Measurements from ENCODE around the gene COX6A1.
"Not testable (repeated sequence)": the region's sequence is repeated elsewhere in the genome, so short reads cannot be mapped to it uniquely, and the experiment has no call there.

The COX6A1 gene

DNA sequence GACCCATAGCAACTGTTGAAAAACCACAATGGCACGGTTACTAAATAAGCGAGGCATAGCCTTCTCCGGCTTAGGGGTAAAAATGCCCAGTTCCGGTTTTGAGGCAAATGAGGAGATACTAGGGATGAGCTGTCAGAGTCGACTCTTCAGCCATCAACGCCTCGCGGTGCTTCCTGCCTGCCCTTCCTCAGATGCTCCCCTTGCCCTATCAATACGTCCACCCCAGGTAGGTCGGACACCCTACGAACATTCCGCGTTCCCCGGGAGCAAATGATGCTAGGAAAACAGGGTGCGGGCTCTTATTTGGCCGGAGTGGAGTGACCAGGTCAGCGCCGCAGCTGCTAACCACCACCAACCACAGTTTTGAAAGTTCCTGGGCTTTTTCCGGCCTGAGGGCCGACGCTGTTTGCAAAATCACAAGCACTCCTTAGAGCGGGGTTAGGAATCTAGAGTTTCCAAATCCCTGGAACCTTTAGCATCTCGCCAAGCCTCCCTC lies 30.5 kb downstream of the COX6A1 start:
- peak; percentile 81 for DNase-seq

DNA sequence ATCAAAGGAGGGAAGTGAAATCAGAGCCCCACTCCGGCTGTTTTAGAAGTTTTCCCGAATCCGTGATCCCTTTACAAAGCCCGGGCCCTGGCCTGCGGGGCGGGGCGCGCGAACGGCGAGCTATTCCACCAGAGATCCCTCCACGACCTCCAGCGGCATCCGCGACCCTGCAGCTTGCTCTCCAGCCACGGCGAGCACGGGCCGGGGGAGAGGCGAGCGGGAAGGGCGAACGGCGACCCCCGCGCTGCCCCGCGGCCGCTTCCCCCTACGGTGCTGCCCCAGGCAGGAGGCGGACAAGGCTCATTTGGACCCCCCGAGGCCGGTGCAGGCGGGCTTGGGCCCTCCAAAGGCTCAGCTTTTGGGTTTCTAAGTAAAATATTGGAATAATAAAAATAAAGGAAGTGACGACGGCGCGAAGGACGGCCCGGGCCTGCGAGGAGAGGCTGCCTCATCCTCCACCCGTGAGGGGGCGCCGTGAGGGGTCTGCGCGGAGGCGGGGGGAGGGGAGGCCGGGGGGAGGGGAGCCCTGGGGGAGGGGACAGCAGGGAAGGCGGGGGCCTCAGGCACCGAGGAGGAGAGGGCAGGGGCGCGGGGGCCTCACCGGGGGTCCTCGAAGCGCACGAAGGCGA lies 31.0 kb downstream of the COX6A1 start:
- DNase-seq: no peak

DNA sequence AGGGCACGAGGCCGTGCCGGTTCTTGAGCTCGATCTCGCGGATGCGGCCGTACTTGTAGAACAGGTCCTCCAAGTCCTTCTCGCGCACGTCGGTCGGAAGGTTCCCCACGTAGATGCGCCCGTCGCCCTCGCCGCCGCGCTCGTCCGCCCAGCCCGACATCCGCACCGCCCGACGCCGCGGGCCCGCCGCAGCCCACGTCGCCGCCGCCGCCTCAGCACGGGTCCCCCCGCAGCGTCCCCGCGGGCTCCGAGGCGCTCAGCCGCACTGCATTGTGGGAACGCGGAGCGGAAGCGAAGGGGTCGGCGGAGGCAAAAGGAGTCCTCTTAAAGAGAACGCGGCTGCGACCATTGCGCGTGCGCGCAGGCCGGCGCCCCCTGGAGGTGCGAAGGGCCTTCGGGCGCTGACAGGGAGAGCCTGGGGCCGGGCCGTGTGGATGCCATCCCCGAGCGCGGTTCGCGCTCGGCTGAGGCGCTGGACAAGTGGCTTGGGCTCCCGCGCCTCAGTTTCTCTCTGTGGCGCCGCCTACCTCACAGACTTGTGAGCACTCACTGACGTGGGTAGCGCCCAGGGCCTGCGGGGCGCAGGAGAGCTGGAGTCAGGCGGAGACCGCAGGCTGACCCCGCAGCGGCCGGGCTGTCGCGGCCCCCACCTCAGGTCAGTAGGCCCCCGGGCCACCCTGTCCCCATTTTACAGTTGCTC lies 31.7 kb downstream of the COX6A1 start, which contains the start of gene SRSF9:
Gene SRSF9 (minus strand): TSS at position 299 of the 700 bp plus-strand sequence. CDS start 139 bp downstream, at position 160.
- peak; percentile 98 for DNase-seq

DNA sequence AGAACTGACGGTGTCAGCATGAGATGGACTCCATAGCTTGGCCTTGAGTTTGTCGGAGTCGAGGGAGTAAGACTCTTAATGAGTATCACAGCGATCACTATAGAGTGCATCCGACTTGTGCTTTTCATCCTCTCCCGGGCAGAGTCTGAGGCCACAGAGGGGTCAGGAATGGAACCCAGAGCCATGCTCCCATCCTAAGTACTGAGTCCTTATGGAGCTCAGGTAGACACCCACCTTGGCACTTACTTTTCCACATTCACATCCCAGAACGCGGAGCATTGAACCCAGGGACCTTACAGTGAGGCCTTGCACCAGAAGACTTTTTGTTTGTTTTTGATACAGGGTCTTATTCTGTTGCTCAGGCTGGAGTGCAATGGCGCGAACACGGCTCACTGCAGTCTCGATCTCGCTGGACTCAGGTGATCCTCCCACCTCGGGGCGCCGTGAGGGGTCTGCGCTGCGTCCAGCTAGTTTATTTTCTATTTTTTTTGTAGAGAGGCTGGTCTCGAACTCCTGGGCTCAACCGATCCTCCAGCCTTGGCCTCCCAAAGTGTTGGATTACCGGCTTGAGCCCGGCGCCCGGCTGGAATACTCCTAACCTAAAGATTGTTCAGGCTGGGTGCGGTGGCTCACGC lies 32.4 kb downstream of the COX6A1 start:
- no peak for DNase-seq

DNA sequence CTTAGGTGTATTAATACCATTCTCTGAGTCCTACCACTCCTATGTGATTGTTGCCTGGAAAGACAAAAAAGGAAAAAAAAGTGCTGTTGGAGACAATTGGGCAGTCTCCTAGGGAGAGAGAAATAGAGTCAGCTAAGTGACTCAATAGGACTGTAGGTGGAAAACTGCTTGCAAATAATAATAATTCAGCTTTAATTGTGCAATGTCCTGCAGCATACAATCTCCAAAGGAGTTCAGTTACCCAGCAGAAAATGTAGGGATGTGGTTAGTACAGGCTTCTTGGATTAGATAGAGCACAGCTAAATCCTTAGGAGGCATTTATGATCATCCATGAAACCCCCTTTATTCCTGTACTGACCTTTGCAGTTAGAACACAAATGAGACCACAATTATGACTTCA lies 34.6 kb downstream of the COX6A1 start:
- DNase-seq: peak; percentile 55

DNA sequence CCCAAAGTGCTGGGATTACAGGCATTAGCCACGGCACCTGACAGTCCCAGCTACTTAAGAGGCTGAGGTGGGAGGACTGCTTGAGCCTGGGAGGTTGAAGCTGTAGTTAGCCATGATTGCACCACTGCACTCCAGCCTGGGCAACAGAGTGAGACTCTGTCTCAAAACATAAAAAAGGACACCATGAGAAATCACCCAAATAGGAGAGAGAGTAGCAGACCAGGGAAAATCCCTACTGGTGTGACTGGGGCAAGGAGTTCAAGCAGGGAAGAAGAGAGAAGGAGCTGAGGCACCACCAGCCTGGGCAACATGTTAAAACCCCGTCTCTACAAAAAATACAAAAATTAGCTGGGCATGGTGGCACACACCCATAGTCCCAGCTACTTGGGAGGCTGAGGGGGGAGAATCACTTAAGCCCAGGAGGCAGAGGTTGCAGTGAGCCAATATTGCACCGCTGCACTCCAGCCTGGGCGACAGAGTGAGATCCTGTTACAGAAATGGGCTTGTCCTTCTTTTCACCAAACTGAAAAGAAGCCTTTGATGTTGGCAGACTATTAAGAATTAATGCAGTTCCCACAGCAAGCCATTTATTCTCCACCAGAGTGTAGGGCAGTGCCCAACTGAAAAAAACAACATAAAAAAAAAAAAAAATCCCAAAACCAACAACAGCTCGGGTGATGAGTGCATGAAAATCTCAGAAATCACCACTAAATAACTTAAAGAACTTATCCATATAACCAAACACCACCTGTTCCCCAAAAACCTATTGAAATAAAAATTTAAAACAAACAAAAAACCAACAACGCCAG lies 36.1 kb downstream of the COX6A1 start:
- peak; percentile 47 for DNase-seq

DNA sequence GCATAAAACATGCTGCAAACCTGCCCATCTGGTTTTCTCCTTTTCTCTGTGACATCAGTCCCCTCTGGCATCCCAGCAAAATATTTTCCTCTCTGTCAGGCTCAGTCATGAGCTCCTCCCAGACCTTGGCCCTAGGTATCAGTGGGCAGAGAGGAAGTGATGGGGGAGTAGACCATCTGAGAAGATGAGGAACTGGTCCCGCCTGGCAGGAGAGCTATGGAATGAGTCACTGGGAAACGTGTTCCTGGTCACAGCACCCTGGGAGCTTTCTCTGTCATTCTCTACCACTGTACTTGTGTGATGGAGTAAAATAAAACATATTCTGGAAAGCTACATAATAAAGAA lies 36.7 kb downstream of the COX6A1 start:
- DNase-seq: peak; percentile 90

DNA sequence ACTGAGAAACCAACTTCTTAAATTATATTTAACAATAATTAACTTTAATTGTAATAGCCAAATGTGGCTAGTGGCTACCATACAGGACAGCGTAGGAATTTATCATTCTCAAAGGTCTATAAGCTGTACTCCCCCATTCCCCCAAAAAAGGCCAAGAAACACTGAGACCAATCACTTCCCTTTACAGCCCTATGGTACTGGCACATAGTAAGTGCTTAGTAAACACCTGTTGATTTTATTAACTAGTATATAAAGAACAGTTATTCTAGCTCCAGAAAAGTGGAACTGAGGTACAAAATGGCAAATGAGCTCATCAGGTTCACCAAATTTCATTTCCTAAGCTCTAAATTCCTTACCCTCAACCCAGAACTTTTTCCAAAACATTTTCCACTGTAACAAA lies 37.7 kb downstream of the COX6A1 start:
- DNase-seq: no peak

DNA sequence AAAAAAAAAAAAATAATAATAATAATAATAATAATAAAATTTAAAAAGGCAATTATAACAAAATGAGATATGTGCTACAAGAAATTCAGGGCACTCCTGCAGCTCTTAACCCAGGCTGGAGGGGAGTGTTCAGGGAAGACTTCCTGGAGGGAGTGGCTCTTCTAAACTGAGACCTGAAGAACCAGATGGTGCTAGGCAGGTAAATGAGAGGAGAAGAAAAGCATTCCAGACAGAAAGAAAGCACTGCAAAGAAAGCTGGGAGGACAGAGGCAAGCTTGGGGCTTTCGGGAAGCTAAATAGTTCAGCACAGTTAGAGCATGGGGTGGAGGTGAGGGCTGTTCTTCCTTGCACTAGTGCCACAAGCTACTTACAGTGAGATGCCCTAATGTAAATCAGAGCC lies 41.5 kb downstream of the COX6A1 start:
- DNase-seq: no peak

DNA sequence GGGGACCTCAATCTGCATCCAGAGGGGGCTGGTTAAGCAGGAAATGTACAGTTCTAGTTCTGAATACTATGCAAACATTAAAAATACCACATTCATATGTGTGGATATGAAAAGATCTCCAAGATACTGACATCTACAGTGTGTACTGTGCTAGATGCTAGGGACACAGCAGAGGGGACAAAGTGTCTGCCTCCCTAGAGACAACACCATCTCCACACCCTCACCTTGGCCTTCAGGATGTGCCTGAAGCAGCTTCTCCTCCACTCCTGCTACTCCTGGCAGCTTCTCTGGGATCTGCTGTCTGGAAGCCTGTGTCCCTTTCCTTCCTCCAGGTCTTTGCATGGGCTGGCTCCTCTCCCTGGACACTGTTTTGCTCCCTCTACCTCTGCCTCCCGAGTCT lies 42.3 kb downstream of the COX6A1 start:
- DNase-seq: no peak

DNA sequence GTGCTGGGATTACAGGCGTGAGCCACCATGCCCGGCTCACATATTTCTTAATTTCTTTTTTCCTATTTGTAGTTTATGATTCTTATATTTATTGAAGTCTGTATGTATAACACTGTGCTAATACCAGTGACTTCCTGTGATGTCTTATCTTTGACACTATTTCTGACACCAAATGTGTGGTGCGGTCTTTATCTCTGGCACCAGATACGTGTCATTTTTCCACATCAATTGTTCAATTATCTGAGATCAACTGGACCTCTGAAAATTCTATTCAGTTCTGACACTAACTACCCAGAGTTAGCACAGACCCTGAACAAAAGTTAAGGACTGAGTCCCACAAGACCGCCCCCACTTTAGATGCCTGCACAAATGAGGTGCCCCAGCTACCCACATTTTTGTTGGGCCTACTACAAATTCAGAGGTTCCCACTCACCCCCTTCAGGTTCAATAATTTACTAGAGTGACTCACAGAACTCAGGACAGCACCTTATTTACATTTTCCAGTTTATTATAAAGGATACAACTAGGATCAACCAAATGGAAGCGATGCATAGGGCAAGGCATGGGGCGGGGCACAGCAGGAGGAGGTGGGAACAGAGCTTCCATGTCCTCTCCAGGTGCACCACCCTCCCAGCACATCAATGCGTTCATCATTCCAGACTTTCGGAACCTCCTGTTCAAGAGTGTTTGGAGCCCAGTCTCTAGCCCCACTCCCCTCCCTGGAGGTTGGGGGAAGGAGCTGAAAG lies 43.3 kb downstream of the COX6A1 start:
- no peak for DNase-seq

DNA sequence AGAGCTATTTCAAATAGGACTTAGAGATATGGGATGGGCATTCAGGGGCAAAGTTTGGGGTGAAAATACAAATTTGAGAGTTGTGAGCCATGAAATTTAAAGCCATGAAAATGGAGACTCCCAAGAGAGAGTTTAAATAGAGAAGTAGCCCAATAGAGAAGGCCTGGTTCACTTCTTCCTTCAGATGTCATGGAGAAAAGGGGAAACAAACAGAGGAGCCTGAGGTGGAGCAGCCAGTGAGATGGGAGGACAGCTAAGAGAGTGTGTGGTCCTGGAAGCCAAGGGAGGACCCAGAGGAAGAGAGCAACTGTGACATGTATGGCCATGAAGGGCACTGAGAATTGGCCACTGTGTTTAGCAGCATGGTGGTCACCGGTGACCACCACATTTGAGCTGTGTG lies 45.7 kb downstream of the COX6A1 start:
- peak; percentile 42 for DNase-seq

DNA sequence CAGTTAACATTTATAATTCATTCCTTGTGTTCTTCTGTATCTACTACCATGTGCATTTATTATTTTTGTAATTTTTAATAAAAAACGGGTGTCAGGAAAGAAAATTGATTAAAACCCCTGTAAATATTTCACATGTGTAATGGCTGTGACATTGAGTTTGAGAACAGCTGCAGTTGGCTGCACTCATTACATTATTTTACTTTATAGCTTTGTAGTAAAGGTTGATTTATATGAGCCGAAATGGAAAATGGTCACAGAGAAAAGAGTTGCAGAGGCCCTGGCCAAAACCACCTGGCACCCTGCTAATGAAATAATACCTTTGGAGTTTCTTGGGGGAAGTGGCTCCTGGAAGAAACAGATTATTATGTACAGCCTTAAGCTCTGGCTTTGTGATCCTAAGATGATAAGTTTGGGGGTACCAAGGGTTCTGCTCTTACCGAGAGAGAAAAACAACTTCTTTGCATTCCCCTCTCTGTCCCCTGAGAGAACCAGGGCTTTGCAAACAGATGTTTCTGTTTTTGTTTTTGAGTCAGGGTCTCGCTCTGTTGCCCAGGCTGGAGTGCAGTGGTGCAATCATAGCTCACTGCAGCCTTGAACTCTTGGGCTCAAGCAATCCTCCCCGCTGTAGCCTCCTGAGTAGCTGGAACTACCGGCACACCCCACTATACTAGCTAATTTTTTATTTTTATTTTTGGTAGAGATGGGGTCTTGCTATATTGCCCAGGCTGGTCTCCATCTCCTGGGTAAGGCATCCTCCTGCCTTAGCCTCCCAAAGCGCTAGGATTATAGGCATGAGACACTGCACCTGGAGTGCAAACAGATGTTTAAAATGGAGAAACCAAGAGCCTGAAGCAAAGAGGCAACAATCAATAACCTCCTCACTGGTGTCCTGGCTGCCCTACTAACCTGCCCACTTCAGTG lies 48.3 kb downstream of the COX6A1 start:
- no peak for DNase-seq

DNA sequence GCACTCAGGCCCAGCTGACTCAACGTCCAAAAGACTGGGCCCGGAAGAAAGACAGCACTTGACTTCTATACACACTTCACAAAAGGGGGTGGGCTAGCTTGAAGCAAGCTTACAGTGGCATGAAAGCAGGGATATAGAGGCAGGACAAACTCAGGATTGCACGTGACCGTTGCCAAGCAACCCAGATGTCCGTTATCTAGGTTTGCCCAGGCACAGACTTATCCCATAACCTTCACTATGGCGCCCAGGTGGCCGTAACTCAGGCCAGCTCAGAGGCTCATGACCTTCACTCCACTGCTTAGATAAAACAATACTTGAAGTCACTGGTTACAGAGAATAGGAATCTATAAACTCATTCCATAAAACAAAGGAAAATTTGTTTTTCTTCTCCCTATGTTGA lies 49.6 kb downstream of the COX6A1 start:
- DNase-seq: not testable (repeated sequence)

DNA sequence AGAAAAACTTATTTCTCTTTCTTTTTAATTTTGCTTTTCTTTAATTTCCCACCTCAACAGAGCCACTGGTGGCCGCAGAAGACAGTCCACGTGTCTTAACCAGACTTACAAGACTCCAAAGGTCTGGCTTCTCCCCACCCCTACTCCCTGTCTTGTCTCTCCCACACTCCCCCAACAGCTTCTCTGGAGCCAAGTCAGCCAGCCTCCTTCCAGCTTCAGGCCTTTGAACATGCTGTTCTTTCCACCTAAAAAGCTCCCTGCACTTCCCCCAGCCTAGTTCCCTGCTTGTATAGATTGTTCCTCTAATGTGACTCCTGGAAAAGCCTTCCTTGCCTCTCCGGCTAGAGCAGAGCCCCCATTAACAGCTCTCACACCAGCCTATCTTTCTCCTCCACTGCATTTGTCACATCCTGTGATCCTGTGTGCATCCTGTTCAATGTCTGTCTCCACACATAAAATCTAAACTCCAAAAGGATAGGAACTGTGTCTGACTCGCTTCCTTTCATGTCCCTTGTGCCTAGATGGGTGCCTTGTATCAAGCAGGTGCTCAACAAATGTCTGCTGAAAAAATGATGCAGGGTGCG lies 50.2 kb downstream of the COX6A1 start:
- no peak for DNase-seq

DNA sequence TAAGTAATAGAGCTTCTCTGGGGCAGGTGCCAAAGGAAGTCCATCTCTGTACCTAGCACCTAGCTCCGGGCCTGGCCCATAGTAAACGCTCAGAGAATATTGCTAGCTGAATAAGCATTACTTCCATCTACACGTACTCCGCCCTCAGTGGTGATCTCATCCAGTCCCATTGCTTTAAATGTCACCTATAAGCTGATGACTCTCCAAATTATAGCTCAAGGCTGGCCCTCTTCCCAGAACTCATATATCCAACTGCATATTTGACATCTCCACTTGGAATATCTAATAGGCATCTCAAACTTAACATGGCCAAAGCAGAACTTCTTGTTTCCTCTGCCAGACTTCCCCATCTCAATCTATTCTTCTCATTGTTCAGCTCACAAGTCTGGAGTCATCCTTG lies 51.1 kb downstream of the COX6A1 start:
- DNase-seq: no peak

DNA sequence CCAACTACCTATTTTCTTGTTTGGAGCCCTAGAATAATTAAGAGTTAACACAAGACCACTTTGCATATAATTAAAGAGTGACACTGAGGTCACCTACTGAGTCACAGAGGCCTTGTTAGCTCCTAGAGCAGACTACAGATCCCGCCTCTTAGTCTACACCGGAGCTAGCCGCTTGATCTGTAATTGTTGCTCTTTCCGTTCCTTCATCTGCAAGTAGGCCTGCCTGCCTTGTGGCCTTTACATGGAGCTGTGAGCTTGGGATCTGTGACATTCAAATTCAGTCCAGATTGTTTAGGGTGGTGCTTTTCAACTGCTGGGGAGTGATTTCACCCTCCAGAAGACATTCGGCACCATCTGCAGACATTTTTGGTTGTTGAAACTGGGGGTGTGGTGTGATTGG lies 52.4 kb downstream of the COX6A1 start:
- no peak for DNase-seq
